Cardiac fibroblast (primary cell): ENCODE data around the gene AP1M1.
A peak's percentile ranks its signal among the peaks of the same experiment; 100 is the strongest.

Source experiments
- DNase-seq, 2 donors: peaks; one replicate each; pipeline versions ENCODE4 v3.0.0 to v3.0.0-alpha.2; 2010; ENCODE audit warnings: low read depth in 2 of 2
- H3K4me3 ChIP-seq, 2 donors: replicated peaks in 1 of 2; 1 replicate in 1 of 2; 2 replicates in 1 of 2; pipeline ENCODE4 v1.5.1; 2011; ENCODE audit warnings: low read depth in 2 of 2, low read length in 2 of 2, mild to moderate bottlenecking in 2 of 2, moderate library complexity in 1 of 2
- CTCF ChIP-seq: IDR thresholded peaks from one replicate; pipeline ENCODE4 v1.5.1; 2011; ENCODE audit warnings: low read depth, mild to moderate bottlenecking, low read length, inconsistent platforms

Gene AP1M1

DNA sequence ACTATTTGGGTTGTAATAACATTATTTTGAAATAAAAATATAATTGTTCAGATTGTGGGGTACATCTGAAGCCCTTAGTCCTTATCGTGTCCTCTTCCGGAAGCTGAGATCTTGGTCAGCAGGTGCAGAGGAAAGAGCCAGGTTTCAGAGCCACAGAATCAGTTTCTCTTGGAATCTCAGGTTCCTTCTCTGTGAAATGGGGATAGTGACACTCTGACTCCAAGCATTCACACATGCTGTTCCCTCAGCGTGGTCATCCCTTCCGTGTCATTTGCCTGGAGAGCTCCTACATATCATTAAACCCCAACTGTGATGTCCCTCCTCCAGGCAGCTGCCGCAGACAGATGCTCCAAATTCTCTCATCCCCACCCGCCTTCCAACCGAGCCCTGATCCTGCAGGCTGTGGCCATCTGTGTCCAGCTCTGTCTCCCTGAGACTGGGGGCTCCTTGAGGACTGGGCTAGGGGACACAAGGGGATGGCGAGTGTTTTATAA lies 59.8 kb downstream of the AP1M1 start:
- H3K4me3 ChIP-seq = no peak overlapping the region
- no peak for DNase-seq
- no peak for TF ChIP-seq CTCF

GRCh38 chr19:16258440-16258903 lies 60.8 kb downstream of the AP1M1 start:
- H3K4me3 ChIP-seq = no peak overlapping the region
- TF ChIP-seq CTCF = no peak
- DNase-seq = peak; percentile 54 to 61

DNA sequence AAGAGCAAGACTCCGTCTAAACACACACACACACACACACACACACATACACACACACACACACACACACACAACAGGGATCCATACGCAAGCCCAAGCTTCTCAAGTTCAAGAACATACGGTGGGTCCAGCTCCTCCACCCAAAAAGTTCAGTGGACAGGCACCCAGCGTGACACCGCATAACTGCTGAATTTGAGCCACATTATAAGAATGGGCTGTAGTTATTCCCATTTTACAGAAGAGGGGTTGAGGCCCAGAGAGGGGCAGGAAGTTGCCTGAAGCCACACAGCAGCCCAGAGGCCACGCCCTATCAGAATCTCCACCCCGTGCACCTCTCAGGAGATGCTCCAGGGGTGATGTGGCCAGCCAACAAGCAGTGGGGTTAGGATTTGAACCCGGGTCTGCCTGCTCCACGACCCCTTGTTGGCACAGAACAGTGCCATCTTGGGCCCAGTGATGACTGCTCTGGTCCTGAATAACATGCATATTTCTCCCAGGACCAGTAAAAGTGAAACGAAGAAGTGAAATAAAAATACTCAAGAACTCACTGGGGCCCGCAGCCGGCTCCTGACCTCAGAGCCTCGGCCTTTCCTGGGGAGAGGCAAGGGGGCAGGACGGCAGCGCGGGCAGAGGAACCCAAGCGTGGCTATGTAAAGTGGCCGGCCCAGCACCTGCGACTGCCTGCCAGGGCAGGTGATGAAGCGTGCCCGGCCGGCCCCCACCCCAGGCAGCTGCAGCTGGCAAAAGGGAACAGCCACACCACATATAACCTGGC lies 61.9 kb downstream of the AP1M1 start:
- DNase-seq = no peak
- no peak for TF ChIP-seq CTCF
- no peak overlapping the region for H3K4me3 ChIP-seq

GRCh38 chr19:16260160-16260811 lies 62.6 kb downstream of the AP1M1 start:
- no peak overlapping the region for H3K4me3 ChIP-seq
- no peak for TF ChIP-seq CTCF
- DNase-seq = no peak

GRCh38 chr19:16260812-16261161 lies 63.1 kb downstream of the AP1M1 start:
- TF ChIP-seq CTCF = no peak
- H3K4me3 ChIP-seq = no peak overlapping the region
- no peak for DNase-seq

DNA sequence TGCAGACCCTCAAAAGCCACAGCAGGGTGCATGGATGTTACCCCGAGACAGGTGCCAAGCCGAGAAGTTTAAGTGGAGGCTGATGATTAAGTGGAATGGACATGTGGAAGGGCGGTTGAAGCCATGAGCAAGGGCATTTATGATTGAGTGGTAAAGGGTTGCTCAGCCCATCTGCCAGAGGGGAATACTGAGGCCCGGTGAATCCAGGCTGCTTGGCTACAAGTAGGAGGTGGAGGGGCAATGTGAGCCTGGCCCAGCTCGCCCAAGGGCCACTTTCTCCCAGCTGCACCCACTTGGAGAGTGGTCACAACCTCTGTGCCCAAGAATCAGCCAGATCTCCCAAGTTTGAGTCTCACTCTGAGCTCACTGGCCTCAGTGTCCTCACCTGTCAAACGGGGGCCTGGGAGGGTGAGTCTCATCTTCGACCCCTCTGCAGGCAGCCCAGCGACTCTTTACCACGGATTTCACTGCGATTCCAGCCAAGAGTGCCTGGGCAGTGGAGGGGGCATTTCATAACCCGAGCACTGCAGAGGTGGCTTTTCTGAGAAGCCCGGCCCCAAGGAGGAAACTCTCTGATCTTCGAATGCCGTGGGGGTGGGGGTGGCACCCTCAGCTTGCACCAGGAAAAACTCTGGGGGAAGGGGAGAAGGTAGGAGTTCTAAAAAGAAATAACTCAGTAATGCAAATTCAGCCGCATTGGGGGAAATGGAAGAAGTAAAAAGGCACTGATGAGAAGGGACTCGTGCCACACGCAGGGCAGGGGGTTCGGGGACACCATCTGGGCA lies 64.1 kb downstream of the AP1M1 start:
- H3K4me3 ChIP-seq = no peak overlapping the region
- no peak for TF ChIP-seq CTCF
- no peak for DNase-seq
